ENCODE results near the gene OR8B12.
"Not testable (repeated sequence)": the region's sequence is repeated elsewhere in the genome, so short reads cannot be mapped to it uniquely, and the experiment has no call there.

The OR8B12 gene

DNA sequence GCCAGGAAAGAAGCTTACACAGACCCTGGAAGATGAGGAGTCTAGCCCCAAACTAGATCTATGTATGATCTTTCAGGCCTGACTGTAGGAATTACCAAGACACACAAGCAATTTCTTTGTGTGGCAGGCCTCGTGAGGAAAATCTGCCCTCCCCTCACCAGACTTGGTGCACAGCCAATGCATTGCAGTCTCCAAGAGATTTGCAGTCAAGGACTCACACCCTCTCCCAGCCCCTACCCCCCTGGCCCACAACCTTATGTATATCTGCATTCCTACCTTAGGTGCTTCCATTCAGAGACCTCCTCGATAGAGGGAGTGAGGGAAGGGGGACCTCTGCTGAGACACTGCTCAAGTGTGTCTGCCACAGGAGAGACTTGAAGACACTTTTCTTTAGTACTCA lies 9.8 kb downstream of the OR8B12 start:
- DNase-seq (ENCODE audit: low read depth in 2 of 2, low spot score in 1 of 2), result no peak

DNA sequence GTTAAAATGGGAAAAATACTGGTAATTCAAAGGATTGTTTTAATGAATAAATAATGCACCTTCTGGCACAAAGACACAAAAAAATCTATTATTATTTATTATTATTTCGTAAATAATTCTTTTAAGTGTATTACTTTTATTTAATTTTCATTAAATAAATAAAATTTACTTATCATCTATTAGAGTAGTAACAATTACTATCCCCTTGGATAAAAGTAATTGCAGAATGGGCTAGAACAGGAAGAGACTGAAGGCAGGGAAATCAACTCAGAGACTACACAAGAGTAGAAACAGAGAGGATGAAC lies 23.0 kb downstream of the OR8B12 start:
- DNase-seq (ENCODE audit: low read depth in 2 of 2, low spot score in 1 of 2), result no peak

DNA sequence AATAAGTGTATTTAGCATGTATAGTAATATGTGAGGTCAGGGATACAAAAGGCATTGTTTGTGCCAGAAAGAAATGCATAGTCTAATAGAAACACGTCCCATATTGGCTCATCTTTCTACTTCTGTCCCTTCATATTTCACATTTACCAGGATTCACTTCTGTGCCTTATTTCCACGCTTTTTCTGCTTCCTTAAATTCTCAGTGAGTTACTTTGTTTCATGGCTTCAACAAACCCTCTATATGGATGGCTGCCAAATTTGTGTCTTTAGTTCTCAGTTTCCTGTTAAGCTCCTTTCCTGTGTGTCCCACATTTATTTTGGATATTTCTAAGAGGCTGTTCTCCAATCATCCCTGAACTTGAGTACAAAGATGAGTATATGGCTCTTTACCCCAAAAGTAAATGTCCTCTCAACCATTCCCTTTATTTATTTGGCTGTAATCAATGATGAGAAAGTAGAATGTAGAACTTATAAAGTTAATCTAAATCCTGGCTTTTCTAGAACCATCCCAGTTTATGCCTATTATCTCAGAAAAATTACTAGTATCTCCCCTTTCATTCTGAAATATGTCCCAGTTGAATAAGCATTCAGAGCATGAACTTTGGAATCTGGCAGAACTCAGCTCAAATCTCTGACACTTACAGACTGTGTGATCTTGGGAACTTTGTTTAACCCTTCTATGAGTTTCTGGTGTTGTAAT lies 23.5 kb downstream of the OR8B12 start:
- DNase-seq (ENCODE audit: low read depth in 2 of 2, low spot score in 1 of 2), result no peak

DNA sequence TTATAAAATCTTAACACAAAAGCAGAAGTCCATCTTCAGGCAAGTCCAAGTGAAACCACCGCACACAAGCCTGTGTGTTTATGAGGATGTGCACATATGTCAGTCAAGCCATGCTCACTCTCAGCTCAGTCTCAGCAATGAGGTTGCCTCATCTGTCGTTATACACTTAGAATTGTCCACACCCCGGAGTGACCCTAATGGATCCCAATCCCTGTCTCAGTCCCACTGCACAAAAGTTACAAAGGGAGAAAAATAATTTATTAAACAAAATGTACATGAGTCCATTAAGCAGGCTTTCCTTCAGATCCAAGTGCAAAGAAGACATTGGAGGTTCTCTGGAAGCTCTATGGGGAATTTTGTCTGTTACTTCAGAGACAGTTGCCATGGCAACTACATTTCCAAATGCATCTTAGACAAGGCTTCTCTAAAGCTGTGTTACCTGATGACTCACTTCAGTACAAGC lies 24.4 kb downstream of the OR8B12 start:
- no peak for DNase-seq (ENCODE audit: low read depth in 2 of 2, low spot score in 1 of 2)

DNA sequence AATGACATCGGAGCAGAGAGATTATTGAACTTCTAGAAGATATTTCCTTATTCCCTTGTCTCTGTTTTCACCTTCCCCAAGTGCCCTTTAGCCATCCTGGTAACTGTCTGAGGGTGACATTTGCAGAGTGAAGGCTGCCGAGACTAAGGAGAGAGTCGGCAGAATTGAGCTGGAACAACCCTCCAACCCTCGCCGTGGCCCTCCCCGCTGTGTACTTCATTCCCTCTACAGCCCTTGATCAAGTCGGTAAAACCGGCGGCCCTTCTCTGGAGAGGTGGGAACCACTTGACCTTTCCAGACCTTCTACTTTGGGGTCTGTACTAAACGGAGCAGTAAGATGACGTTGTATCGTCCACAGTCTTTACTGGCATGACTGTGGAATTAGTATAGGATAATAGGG lies 26.1 kb downstream of the OR8B12 start:
- no peak for DNase-seq (ENCODE audit: low read depth in 2 of 2, low spot score in 1 of 2)

DNA sequence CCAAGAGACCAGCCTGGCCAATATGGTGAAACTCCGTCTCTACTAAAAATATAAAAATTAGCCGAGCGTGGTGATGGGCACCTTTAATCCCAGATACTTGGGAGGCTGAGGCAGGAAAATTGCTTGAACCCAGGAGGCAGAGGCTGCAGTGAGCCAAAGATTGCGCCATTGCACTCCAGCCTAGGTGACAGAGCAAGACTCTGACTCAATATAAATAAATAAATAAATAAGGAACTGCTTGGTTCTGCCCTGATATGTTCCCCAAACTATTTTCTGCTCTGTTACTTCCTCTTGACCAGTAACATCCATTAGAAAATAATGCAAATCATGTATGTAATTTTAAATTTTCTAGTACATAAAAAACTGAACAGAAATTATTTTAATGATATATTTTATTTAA lies 28.8 kb downstream of the OR8B12 start:
- not testable (repeated sequence) for DNase-seq (ENCODE audit: low read depth in 2 of 2, low spot score in 1 of 2)

DNA sequence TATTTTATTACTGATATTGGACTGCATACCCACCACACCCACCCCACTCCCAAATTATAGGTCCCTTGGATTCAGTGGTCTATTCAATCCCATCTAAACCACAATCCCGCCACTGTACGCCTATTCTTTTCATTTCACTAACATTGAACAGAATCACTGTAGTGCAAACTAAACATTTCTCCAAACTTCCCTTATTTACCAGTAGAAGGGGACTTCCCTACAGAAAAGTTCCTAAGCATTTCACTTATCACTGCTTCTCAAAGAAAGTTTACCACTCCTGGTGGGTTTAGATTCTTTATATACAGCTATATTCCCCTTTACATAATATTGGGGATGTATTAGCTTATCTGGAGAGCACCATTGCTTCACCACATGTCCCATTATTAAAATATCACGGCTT lies 29.3 kb downstream of the OR8B12 start:
- no peak for DNase-seq (ENCODE audit: low read depth in 2 of 2, low spot score in 1 of 2)

DNA sequence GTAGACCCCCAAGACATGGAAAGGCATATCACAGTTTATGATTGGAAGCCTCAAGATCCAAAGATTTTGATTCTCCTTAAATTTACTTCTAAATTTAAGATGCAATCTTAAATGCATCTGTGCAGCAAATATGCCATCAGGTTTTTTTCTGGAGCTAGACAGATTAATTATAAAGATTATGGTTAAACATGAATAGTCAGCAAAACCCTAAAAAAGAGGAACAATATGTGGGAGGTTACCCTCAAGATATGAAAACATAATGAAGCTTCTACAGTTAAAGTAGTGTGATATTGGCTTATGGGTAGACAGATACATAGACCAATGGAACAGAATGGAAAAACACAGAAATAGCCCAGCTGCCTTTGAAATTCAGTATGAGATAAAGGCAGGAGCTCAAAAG lies 31.7 kb downstream of the OR8B12 start:
- DNase-seq (ENCODE audit: low read depth in 2 of 2, low spot score in 1 of 2), result no peak

DNA sequence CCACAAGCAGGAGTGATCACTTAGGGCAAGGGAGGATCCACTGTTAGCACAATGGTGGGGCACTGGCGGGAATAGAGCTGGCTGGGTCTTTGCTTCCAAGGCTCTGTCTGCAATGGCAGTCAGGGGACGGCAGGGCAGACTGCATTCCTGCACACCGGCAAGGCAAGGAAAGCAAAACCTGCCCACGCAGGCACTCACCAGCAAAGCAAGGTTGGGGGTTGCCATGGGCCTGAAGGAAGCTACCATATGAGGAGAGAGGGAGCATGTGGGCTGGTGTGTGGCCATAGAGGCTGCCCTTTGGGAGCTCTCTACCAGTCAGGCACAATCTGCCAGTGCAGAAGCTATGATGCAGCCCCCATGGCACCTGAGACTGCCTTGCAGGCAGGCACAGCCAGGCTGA lies 33.2 kb downstream of the OR8B12 start:
- no peak for DNase-seq (ENCODE audit: low read depth in 2 of 2, low spot score in 1 of 2)

DNA sequence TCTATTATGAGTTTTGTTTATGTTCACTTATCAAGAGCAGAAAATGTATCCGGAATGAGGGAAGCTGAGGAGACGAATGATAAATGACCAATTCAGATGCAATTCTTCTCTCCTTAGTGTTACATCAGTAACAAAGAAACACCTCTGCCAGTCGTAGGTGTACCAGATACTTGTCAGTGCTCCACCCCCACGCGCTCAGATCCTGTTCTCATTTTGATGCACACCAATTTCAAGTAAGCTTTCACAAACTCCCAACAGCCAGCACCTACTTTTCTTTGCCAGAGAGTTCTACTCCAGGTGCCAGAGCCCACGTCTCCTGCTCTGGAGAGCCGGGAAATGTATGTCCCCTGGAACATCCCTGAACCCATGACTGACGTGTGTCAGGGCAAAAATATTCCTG lies 43.7 kb downstream of the OR8B12 start:
- no peak for DNase-seq (ENCODE audit: low read depth in 2 of 2, low spot score in 1 of 2)

DNA sequence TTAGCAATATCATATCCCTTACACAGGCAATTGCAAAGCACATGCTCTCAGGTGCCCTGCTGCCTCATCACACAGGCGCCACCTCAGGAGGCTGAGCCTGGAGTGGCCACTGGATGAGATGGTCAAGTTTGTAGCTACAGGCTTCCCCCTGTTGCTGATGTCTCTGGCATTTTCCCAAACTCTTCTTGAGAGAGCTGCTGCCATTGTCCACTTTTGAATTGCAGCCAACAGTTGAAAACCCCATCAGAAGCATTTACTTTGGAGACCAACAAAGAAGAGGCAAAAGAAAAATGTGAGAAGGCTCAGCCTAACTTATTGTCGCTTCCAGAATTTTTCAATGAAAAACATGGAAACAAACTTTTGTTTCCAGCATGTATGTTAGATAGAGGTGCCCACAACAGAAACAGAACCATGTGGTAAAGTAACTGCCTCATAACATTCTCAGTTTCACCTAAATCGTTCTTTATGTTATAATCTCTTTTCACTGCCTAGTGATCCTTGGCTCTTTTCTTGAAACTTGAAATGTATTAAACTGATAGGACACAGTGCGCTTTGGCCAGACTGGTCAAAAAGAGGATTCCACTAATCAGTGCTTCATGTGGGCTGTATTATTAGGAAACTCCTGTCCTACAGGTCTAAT lies 50.3 kb downstream of the OR8B12 start:
- no peak for DNase-seq (ENCODE audit: low read depth in 2 of 2, low spot score in 1 of 2)

Measured in stimulated activated CD8-positive, alpha-beta memory T cell treated with anti-CD3 and anti-CD28 coated beads, Interleukin-4, amount 100 ng/mL, for 4 hours (primary cell).